BLaER1 treated with 17β-estradiol and CSF1 and Interleukin-3, amounts not matched to agents 10 nM and 100 nM (cell line): ENCODE data around the gene PIBF1.
"Not testable (repeated sequence)": the region's sequence is repeated elsewhere in the genome, so short reads cannot be mapped to it uniquely, and the experiment has no call there.

Experiments used
- H3K27ac ChIP-seq, 11 experiments: shearing (Covaris generic); formaldehyde crosslinking; 2 replicates each; pipeline ENCODE4 v1.8.1; 2022
- H3K27me3 ChIP-seq, 11 experiments: shearing (Covaris generic); formaldehyde crosslinking; 2 replicates each; pipeline ENCODE4 v1.8.1; 2022
- H3K36me3 ChIP-seq, 11 experiments: shearing (Covaris generic); formaldehyde crosslinking; 2 replicates each; pipeline ENCODE4 v1.8.1; 2022
- H3K4me1 ChIP-seq, 10 experiments: shearing (Covaris generic); formaldehyde crosslinking; 2 replicates each; pipeline ENCODE4 v1.8.1; 2022
- H3K4me2 ChIP-seq, 11 experiments: shearing (Covaris generic); formaldehyde crosslinking; 2 replicates each; pipeline ENCODE4 v1.8.1; 2022
- H3K4me3 ChIP-seq, 10 experiments: shearing (Covaris generic); formaldehyde crosslinking; 2 replicates each; pipeline ENCODE4 v1.8.1; 2022
- H3K9ac ChIP-seq, 11 experiments: shearing (Covaris generic); formaldehyde crosslinking; 2 replicates each; pipeline ENCODE4 v1.8.1; 2022
- H3K9me3 ChIP-seq, 11 experiments: shearing (Covaris generic); formaldehyde crosslinking; replicated peaks in 1 of 11; 2 replicates each; pipeline ENCODE4 v1.8.1; 2022
- H4K20me1 ChIP-seq, 11 experiments: shearing (Covaris generic); formaldehyde crosslinking; 2 replicates each; pipeline ENCODE4 v1.8.1; 2022
- Cebpa-rat ChIP-seq, 11 experiments: shearing (Covaris generic); IDR thresholded peaks; 2 replicates each; pipeline ENCODE4 v1.8.1; 2022

PIBF1 gene

GRCh38 chr13:72808917-72809500 lies 27.1 kb downstream of the PIBF1 start:
- peaks cover 43 to 75% (median 54%) of the 10 kb centered on the region in 11 experiments for H3K36me3 ChIP-seq
- no peak overlapping the region for H3K27ac ChIP-seq
- no peak overlapping the region for H3K9ac ChIP-seq
- no peak for TF ChIP-seq Cebpa-rat (IDR thresholded peaks at IDR 0.05)
- H3K9me3 ChIP-seq, result peaks cover 0 to 6% (median 0%) of the 10 kb centered on the region in 11 experiments; a peak in 4 of 22 replicates
- no peaks in the 10 kb centered on the region for H3K27me3 ChIP-seq
- no peak overlapping the region for H3K4me2 ChIP-seq
- H3K4me1 ChIP-seq, result no peaks in the 10 kb centered on the region
- H4K20me1 ChIP-seq, result peaks cover 0 to 7% (median 0%) of the 10 kb centered on the region in 11 experiments; a peak in 4 of 22 replicates
- no peak overlapping the region for H3K4me3 ChIP-seq

- Histone ChIP-seq H3K27ac (no peak overlapping the region), H3K9me3 (no peaks in the 10 kb centered on the region), H3K4me1 (no peaks in the 10 kb centered on the region), H3K4me2 (no peak overlapping the region), H3K9ac (no peak overlapping the region), H3K36me3 (peaks cover 33 to 87% (median 65%) of the 10 kb centered on the region in 11 experiments), H3K4me3 (no peak overlapping the region), H4K20me1 (no peaks in the 10 kb centered on the region; a peak in 1 of 22 replicates), H3K27me3 (no peaks in the 10 kb centered on the region)
- no peak for TF ChIP-seq Cebpa-rat (IDR thresholded peaks at IDR 0.05)
Observed at GRCh38 chr13:72820156-72820897, 38.4 kb downstream of the PIBF1 start.

GRCh38 chr13:72820898-72821279 lies 39.0 kb downstream of the PIBF1 start:
- Histone ChIP-seq H3K36me3 (peaks cover 33 to 87% (median 65%) of the 10 kb centered on the region in 11 experiments), H3K27ac (no peak overlapping the region), H4K20me1 (no peaks in the 10 kb centered on the region), H3K4me2 (no peak overlapping the region), H3K9me3 (no peaks in the 10 kb centered on the region), H3K4me3 (no peak overlapping the region), H3K4me1 (no peaks in the 10 kb centered on the region), H3K9ac (no peak overlapping the region), H3K27me3 (no peaks in the 10 kb centered on the region)
- no peak for TF ChIP-seq Cebpa-rat (IDR thresholded peaks at IDR 0.05)

GRCh38 chr13:72823081-72823480 lies 41.1 kb downstream of the PIBF1 start:
- Histone ChIP-seq H3K4me2 (no peak overlapping the region), H3K27me3 (no peaks in the 10 kb centered on the region)

GRCh38 chr13:72823724-72824123 lies 41.8 kb downstream of the PIBF1 start:
- Histone ChIP-seq H3K4me2 (no peak overlapping the region), H3K4me1 (no peaks in the 10 kb centered on the region), H3K36me3 (peaks cover 44 to 96% (median 83%) of the 10 kb centered on the region in 11 experiments), H3K27me3 (no peaks in the 10 kb centered on the region), H3K27ac (no peak overlapping the region), H4K20me1 (no peaks in the 10 kb centered on the region), H3K9me3 (peaks cover 0 to 4% (median 0%) of the 10 kb centered on the region in 11 experiments; a peak in 1 of 22 replicates), H3K4me3 (no peak overlapping the region), H3K9ac (no peak overlapping the region)
- no peak for TF ChIP-seq Cebpa-rat (IDR thresholded peaks at IDR 0.05)

More at GRCh38 chr13:72823081-72823480, 41.1 kb downstream of the PIBF1 start:
- Histone ChIP-seq H3K4me1 (no peaks in the 10 kb centered on the region), H3K36me3 (peaks cover 45 to 97% (median 80%) of the 10 kb centered on the region in 11 experiments), H3K27ac (no peak overlapping the region), H4K20me1 (no peaks in the 10 kb centered on the region), H3K9me3 (no peaks in the 10 kb centered on the region), H3K4me3 (no peak overlapping the region), H3K9ac (no peak overlapping the region)
- no peak for TF ChIP-seq Cebpa-rat (IDR thresholded peaks at IDR 0.05)

- no peaks in the 10 kb centered on the region for H3K27me3 ChIP-seq
- H4K20me1 ChIP-seq, result peaks cover 0 to 7% (median 0%) of the 10 kb centered on the region in 11 experiments; a peak in 5 of 22 replicates
- no peak overlapping the region for H3K9ac ChIP-seq
- H3K27ac ChIP-seq, result no peak overlapping the region
- H3K4me1 ChIP-seq, result no peaks in the 10 kb centered on the region
- TF ChIP-seq Cebpa-rat (IDR thresholded peaks at IDR 0.05), result no peak
- H3K9me3 ChIP-seq, result peaks cover 0 to 26% (median 9%) of the 10 kb centered on the region in 11 experiments; a peak in 11 of 22 replicates
- H3K4me3 ChIP-seq, result no peak overlapping the region
- H3K4me2 ChIP-seq, result no peak overlapping the region
- peaks cover 42 to 87% (median 63%) of the 10 kb centered on the region in 11 experiments for H3K36me3 ChIP-seq
Observed at GRCh38 chr13:72834601-72835000, 52.7 kb downstream of the PIBF1 start.

- Histone ChIP-seq H3K27me3 (no peaks in the 10 kb centered on the region), H3K9ac (no peak overlapping the region), H3K27ac (no peak overlapping the region), H4K20me1 (peaks cover 0 to 11% (median 0%) of the 10 kb centered on the region in 11 experiments; a peak in 3 of 22 replicates), H3K4me2 (no peak overlapping the region), H3K36me3 (peaks cover 41 to 87% (median 48%) of the 10 kb centered on the region in 11 experiments), H3K4me1 (no peaks in the 10 kb centered on the region), H3K4me3 (no peak overlapping the region), H3K9me3 (0 out of 22 replicates have a peak, but pooled peaks cover 0 to 6% (median 0%) of the 10 kb centered on the region in 11 experiments)
- no peak for TF ChIP-seq Cebpa-rat (IDR thresholded peaks at IDR 0.05)
Observed at GRCh38 chr13:72839831-72840426, 58.0 kb downstream of the PIBF1 start.

GRCh38 chr13:72842991-72843390 lies 61.1 kb downstream of the PIBF1 start:
- Histone ChIP-seq H4K20me1 (peaks cover 0 to 11% (median 0%) of the 10 kb centered on the region in 11 experiments; a peak in 3 of 22 replicates), H3K27me3 (no peaks in the 10 kb centered on the region), H3K4me2 (no peak overlapping the region), H3K4me3 (no peak overlapping the region), H3K36me3 (peaks cover 58 to 90% (median 67%) of the 10 kb centered on the region in 11 experiments), H3K4me1 (no peaks in the 10 kb centered on the region), H3K27ac (no peak overlapping the region), H3K9me3 (peaks cover 0 to 16% (median 0%) of the 10 kb centered on the region in 11 experiments; a peak in 1 of 22 replicates), H3K9ac (no peak overlapping the region)
- no peak for TF ChIP-seq Cebpa-rat (IDR thresholded peaks at IDR 0.05)

- H4K20me1 ChIP-seq, H3K9ac ChIP-seq, H3K4me3 ChIP-seq, H3K27me3 ChIP-seq, H3K27ac ChIP-seq, H3K4me1 ChIP-seq, H3K4me2 ChIP-seq: not testable (repeated sequence)
- peaks cover 62 to 88% (median 75%) of the 10 kb centered on the region in 11 experiments for H3K36me3 ChIP-seq
- H3K9me3 ChIP-seq, result peaks cover 0 to 16% (median 0%) of the 10 kb centered on the region in 11 experiments; a peak in 1 of 22 replicates
Observed at GRCh38 chr13:72845148-72845547, 63.2 kb downstream of the PIBF1 start.
